H9 (cell line): ENCODE measurements around the gene MRPL52. TPM values are rescaled to one million over a fixed set of nuclear protein-coding genes. Genes with fewer than 3 reads are reported as not detected.

Experiments
- DNase-seq: peaks from one replicate; pipeline ENCODE4 v3.0.0-alpha.2; 2017
- H2AFZ ChIP-seq: one replicate; pipeline ENCODE4 v1.6.1; 2013; ENCODE audit warnings: mild to moderate bottlenecking, low read length, control low read depth, moderate library complexity
- H2AK5ac ChIP-seq: 2 replicates; pipeline ENCODE4 v1.6.1; 2013; ENCODE audit warnings: low read length, control low read depth, mixed read lengths; ENCODE audit not compliant: insufficient read length
- H2BK120ac ChIP-seq: one replicate; pipeline ENCODE4 v1.6.1; 2013; ENCODE audit warnings: low read depth, mild to moderate bottlenecking, low read length, control low read depth, inconsistent platforms; ENCODE audit not compliant: poor library complexity, severe bottlenecking
- H2BK12ac ChIP-seq: 2 replicates; pipeline ENCODE4 v1.6.1; 2013; ENCODE audit warnings: low read length, control low read depth, mixed read lengths, low read depth; ENCODE audit not compliant: insufficient read length
- H2BK15ac ChIP-seq: 2 replicates; pipeline ENCODE4 v1.6.1; 2013; ENCODE audit warnings: low read depth, low read length, control low read depth
- H2BK20ac ChIP-seq: one replicate; pipeline ENCODE4 v1.6.1; 2013; ENCODE audit warnings: low read depth, mild to moderate bottlenecking, low read length, control low read depth, inconsistent platforms; ENCODE audit not compliant: poor library complexity, severe bottlenecking
- H2BK5ac ChIP-seq: 2 replicates; pipeline ENCODE4 v1.6.1; 2013; ENCODE audit warnings: low read length, control low read depth, mixed read lengths; ENCODE audit not compliant: insufficient read length
- H3K14ac ChIP-seq: 2 replicates; pipeline ENCODE4 v1.6.1; 2013; ENCODE audit warnings: low read length, control low read depth; ENCODE audit not compliant: insufficient read depth
- H3K18ac ChIP-seq: 2 replicates; pipeline ENCODE4 v1.6.1; 2013; ENCODE audit warnings: low read depth, mild to moderate bottlenecking, mixed read lengths, low read length, control low read depth; ENCODE audit not compliant: insufficient read length
- H3K23ac ChIP-seq: 2 replicates; pipeline ENCODE4 v1.6.1; 2013; ENCODE audit warnings: low read length, control low read depth, mixed read lengths, low read depth; ENCODE audit not compliant: insufficient read length
- H3K23me2 ChIP-seq: 2 replicates; pipeline ENCODE4 v1.6.1; 2013; ENCODE audit warnings: low read depth, mild to moderate bottlenecking, mixed read lengths, low read length, control low read depth; ENCODE audit not compliant: insufficient read length, poor library complexity, severe bottlenecking
- H3K27ac ChIP-seq: 2 replicates; pipeline ENCODE4 v1.5.1; 2013; ENCODE audit warnings: low read length, control low read depth, mixed read lengths, low read depth; ENCODE audit not compliant: insufficient read length
- H3K27me3 ChIP-seq: 2 replicates; pipeline ENCODE4 v1.6.1; 2013; ENCODE audit warnings: low read length, control low read depth, inconsistent platforms; ENCODE audit not compliant: insufficient read depth
- H3K4ac ChIP-seq: 2 replicates; pipeline ENCODE4 v1.6.1; 2013; ENCODE audit warnings: low read depth, mild to moderate bottlenecking, control low read depth, inconsistent platforms, low read length, moderate library complexity
- H3K4me1 ChIP-seq: 2 replicates; pipeline ENCODE4 v1.6.1; 2013; ENCODE audit warnings: low read length, control low read depth, inconsistent platforms; ENCODE audit not compliant: insufficient read depth
- H3K4me2 ChIP-seq: 2 replicates; pipeline ENCODE4 v1.6.1; 2013; ENCODE audit warnings: low read length, control low read depth, mixed read lengths; ENCODE audit not compliant: insufficient read length, insufficient read depth
- H3K56ac ChIP-seq: 2 replicates; pipeline ENCODE4 v1.6.1; 2013; ENCODE audit warnings: low read depth, mild to moderate bottlenecking, mixed read lengths, low read length, control low read depth; ENCODE audit not compliant: insufficient read length
- H3K79me1 ChIP-seq: 2 replicates; pipeline ENCODE4 v1.6.1; 2013; ENCODE audit warnings: low read depth, mild to moderate bottlenecking, moderate library complexity, low read length, control low read depth, inconsistent platforms; ENCODE audit not compliant: insufficient read depth, poor library complexity, severe bottlenecking
- H3K79me2 ChIP-seq: 2 replicates; pipeline ENCODE4 v1.6.1; 2013; ENCODE audit warnings: low read length, control low read depth, inconsistent platforms; ENCODE audit not compliant: insufficient read depth
- H3K9ac ChIP-seq: 2 replicates; pipeline ENCODE4 v1.6.1; 2013; ENCODE audit warnings: low read length, control low read depth, mixed read lengths; ENCODE audit not compliant: insufficient read length; ENCODE audit errors: extremely low read depth
- H3K9me3 ChIP-seq: one replicate; pipeline ENCODE4 v1.6.1; 2013; ENCODE audit warnings: low read depth, low read length, inconsistent platforms; ENCODE audit not compliant: control insufficient read depth
- H3T11ph ChIP-seq: one replicate; pipeline ENCODE4 v1.6.1; 2013; ENCODE audit warnings: mild to moderate bottlenecking, low read length, control low read depth, inconsistent platforms
- H4K20me1 ChIP-seq: one replicate; pipeline ENCODE4 v1.6.1; 2013; ENCODE audit not compliant: control insufficient read depth, insufficient read length, insufficient read depth
- H4K5ac ChIP-seq: 2 replicates; pipeline ENCODE4 v1.6.1; 2013; ENCODE audit warnings: low read depth, mild to moderate bottlenecking, mixed read lengths, low read length, control low read depth; ENCODE audit not compliant: insufficient read length
- H4K8ac ChIP-seq: replicated peaks from 2 replicates; pipeline ENCODE4 v1.6.1; 2013; ENCODE audit warnings: low read length, control low read depth, mixed read lengths, low read depth; ENCODE audit not compliant: insufficient read length
- H4K91ac ChIP-seq: 2 replicates; pipeline ENCODE4 v1.6.1; 2013; ENCODE audit warnings: low read depth, mild to moderate bottlenecking, moderate library complexity, mixed read lengths, low read length, control low read depth; ENCODE audit not compliant: insufficient read length
- H3K27ac Mint-ChIP-seq, 3 experiments: 2 replicates in 2 of 3; 3 replicates in 1 of 3; pipeline ENCODE4 v1.8.0; 2020 to 2021; ENCODE audit warnings: mixed read lengths in 3 of 3, mild to moderate bottlenecking in 1 of 3, moderate library complexity in 1 of 3
- H3K27me3 Mint-ChIP-seq: 2 replicates; pipeline ENCODE4 v1.8.0; 2021; ENCODE audit warnings: low read depth, mild to moderate bottlenecking, moderate library complexity, mixed read lengths
- H3K36me3 Mint-ChIP-seq, 3 experiments: 2 replicates in 2 of 3; 3 replicates in 1 of 3; pipeline ENCODE4 v1.8.0; 2020 to 2021; ENCODE audit warnings: low read depth in 3 of 3, mixed read lengths in 3 of 3; ENCODE audit not compliant: insufficient read depth in 1 of 3
- H3K4me1 Mint-ChIP-seq, 2 experiments: 2 replicates each; pipeline ENCODE4 v1.8.0; 2020; ENCODE audit warnings: mixed read lengths in 2 of 2
- H3K4me3 Mint-ChIP-seq, 2 experiments: 2 replicates in 1 of 2; 3 replicates in 1 of 2; pipeline ENCODE4 v1.8.0; 2020 to 2021; ENCODE audit warnings: mild to moderate bottlenecking in 2 of 2, mixed read lengths in 2 of 2, moderate library complexity in 1 of 2
- H3K9me3 Mint-ChIP-seq, 2 experiments: 2 replicates in 1 of 2; 3 replicates in 1 of 2; pipeline ENCODE4 v1.8.0; 2020; ENCODE audit warnings: mild to moderate bottlenecking in 2 of 2, mixed read lengths in 2 of 2, moderate library complexity in 1 of 2
- CTCF ChIP-seq: fragments of 200-600 bp; sonication (generic); conservative IDR thresholded peaks from 3 replicates; pipeline ENCODE4 v1.8.0; 2021; ENCODE audit warnings: antibody characterized with exemption, mild to moderate bottlenecking
- WGBS: extraction: QIAGEN DNeasy Blood & Tissue Kit; methylation state at CpG from one replicate; pipeline ENCODE4 v1.1.7; 2013; ENCODE audit warnings: missing lambda C conversion rate, low lambda C conversion rate, mixed read lengths; ENCODE audit not compliant: insufficient read length; ENCODE audit errors: extremely low coverage; 5-methylcytosine and 5-hydroxymethylcytosine counted together
- total RNA-seq: library from RNA; stranded (reverse); gene quantifications from 2 replicates; pipeline ENCODE4 v1.2.1, GENCODE V29; 2021

Gene MRPL52
- total RNA-seq, 1 experiment from 2014 or later, result 190 TPM

GRCh38 chr14:22837750-22838538, 8.3 kb downstream of the MRPL52 start:
- H3K9me3 ChIP-seq, result no peaks in the 10 kb centered on the region
- no peak overlapping the region for H2AK5ac ChIP-seq
- H3K9ac ChIP-seq, result peak overlapping the region; percentile 87
- H3T11ph ChIP-seq, result no peak overlapping the region
- peaks cover 9% of the 10 kb centered on the region; the same call in 1 of the 2 replicates for H3K4me1 ChIP-seq
- Mint-ChIP-seq H3K9me3 (no peaks in the 10 kb centered on the region), H3K36me3 (peaks cover 17 to 47% (median 31%) of the 10 kb centered on the region in 3 experiments; a peak in 6 of 7 replicates), H3K27ac (peak overlapping the region; percentile 24 to 90 (median 87); a peak in 2 of 7 replicates), H3K4me1 (peaks cover 28 to 32% of the 10 kb centered on the region in 2 experiments), H3K4me3 (peak overlapping the region; percentile 95 to 99), H3K27me3 (no peaks in the 10 kb centered on the region)
- H3K18ac ChIP-seq, result no peak overlapping the region
- no peak overlapping the region for H2BK15ac ChIP-seq
- peak overlapping the region; percentile 16; the same call in 1 of the 2 replicates for H3K14ac ChIP-seq
- no peak overlapping the region for H2BK5ac ChIP-seq
- no peak overlapping the region for H2BK12ac ChIP-seq
- no peak overlapping the region for H4K5ac ChIP-seq
- H3K23ac ChIP-seq, result no peak overlapping the region
- no peak for TF ChIP-seq CTCF
- H2BK20ac ChIP-seq, result no peak overlapping the region
- no peak overlapping the region for H3K4ac ChIP-seq
- no CpG with 5 or more reads among the region's 25 CpGs for WGBS
- H2AFZ ChIP-seq, result no peak overlapping the region
- H3K27ac ChIP-seq, result no peak overlapping the region
- DNase-seq, result no peak
- peak overlapping the region; percentile 81 for H3K4me2 ChIP-seq
- H3K27me3 ChIP-seq, result no peaks in the 10 kb centered on the region
- H4K8ac ChIP-seq, result no peak overlapping the region
- no peak overlapping the region for H3K56ac ChIP-seq
- H4K20me1 ChIP-seq, result no peaks in the 10 kb centered on the region
- no peaks in the 10 kb centered on the region for H3K79me1 ChIP-seq
- no peak overlapping the region for H4K91ac ChIP-seq
- H3K23me2 ChIP-seq, result peaks cover 14% of the 10 kb centered on the region
- H3K79me2 ChIP-seq, result no peaks in the 10 kb centered on the region; the same call in 1 of the 2 replicates
- no peak overlapping the region for H2BK120ac ChIP-seq
